ENCODE measurements around the gene UTS2R. TPM values are rescaled to one million over a fixed set of nuclear protein-coding genes. Genes with fewer than 3 reads are reported as not detected.

The UTS2R gene
- total RNA-seq, 2 donors from 2014 or later, result 0.40 TPM; not detected in 1

DNA sequence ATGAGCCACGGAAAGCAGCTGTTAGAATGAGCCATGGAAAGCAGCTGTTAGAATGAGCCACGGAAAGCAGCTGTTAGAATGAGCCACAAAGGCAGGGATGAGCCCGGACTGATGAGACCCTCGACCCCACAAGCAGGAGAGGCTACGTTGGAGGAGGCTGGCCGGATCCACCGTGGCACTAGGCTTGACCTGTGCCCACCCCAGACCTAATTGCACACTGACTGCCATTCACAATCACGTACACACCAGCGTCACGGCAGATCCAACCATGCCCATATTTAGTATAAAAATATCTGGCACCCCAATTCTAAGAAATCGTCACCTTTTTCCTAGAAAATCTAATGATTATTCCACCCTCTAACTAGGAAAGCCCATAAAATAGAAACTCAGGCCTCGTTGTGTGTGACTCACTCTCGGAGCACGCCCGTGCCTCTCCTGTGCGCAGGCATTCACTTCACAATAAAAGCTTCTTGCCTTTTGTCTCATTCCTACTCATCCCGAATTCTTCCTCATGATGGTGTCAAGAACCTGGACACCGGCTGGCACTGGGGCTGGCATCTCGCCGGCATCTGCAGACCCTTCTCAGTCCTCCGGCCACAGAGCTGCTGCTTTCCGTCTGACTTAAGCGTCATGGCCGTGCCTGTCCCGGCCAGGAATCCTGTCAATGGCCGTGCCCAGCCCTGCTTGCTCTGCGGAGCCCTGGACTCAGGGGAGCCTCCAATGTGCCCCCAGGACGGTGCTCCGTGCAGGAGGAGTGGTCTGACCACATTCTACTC is 32.5 kb upstream of the UTS2R start:
- H3K4me1 ChIP-seq (ENCODE audit: control insufficient read depth, insufficient read depth, low read length), result no peaks in the 10 kb centered on the region
- H3K4me3 Mint-ChIP-seq, result no peak overlapping the region
- peaks cover 21% of the 10 kb centered on the region for H3K9me3 Mint-ChIP-seq
- H3K36me3 ChIP-seq (ENCODE audit: control insufficient read depth, insufficient read depth, low read length), result no peaks in the 10 kb centered on the region
- no peak overlapping the region for H3K27ac Mint-ChIP-seq
- no peak overlapping the region for H3K4me3 ChIP-seq (ENCODE audit: low read length)
- H3K9ac ChIP-seq (ENCODE audit: extremely low read depth, low read length, poor library complexity, severe bottlenecking), result no peak overlapping the region
- peaks cover 35% of the 10 kb centered on the region for H3K27me3 ChIP-seq (ENCODE audit: control insufficient read depth, insufficient read depth, low read length, poor library complexity, severe bottlenecking)
- peaks cover 48% of the 10 kb centered on the region for H3K27me3 Mint-ChIP-seq (ENCODE audit: insufficient read depth)
- no peaks in the 10 kb centered on the region for H3K9me3 ChIP-seq (ENCODE audit: control insufficient read depth, low read length)
- TF ChIP-seq CTCF (conservative IDR thresholded peaks at IDR 0.05), result no peak
- DNase-seq, result no peak
- no peak overlapping the region for H3K27ac ChIP-seq (ENCODE audit: low read depth, low read length)
- H3K4me1 Mint-ChIP-seq, result peaks cover 4% of the 10 kb centered on the region
- 38 to 60% methylated on average over 20 to 29 of the region's 29 CpGs for WGBS, 2 experiments (ENCODE audit: insufficient coverage in 1 of 2, insufficient read length in 1 of 2)
- H3K36me3 Mint-ChIP-seq (ENCODE audit: low read depth), result peaks cover 2% of the 10 kb centered on the region

DNA sequence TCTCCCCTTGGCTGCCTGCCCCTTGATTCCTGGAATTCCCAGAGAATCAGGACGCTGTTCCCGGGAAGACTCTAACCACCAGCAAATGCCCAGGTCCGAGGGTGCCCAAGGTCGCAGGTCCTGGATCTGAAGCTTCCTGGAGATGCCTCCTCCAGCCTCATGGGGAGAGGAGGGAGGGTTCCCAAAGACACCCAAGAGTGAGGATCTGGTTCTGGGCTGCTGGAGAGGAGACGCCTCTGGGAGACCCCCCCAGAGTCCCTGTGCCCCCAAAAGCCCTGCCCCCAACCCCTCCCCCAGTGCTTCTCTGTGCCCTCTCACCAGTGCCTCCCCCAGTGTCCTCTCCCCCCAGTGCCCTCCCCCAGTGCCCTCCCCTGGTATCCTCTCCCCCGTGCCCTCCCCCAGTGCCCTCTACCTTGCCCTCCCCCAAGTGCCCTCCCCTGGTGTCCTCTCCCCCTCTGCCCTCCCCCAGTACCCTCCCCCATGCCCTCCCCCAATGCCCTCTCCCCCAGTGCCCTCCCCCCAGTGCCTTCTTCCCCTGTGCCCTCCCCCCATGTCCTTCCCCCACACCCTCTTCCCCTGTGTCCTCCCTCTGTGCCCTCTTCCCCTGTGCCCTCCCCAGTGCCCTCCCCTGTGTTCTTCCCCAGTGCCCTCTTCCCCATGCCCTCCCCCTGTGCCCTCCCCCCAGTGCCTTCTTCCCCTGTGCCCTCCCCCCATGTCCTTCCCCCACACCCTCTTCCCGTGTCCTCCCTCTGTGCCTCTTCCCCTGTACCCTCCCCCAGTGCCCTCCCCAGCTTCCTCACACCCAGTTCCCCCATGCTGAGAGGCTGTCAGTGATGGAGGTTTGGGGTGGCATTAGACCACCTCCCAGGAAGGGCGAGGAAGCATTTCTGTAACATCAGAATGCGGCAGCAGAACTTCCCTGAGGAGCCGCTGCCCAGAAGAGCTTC is 31.7 kb upstream of the UTS2R start:
- Histone ChIP-seq H3K36me3 (ENCODE audit: control insufficient read depth, insufficient read depth, low read length) (no peaks in the 10 kb centered on the region), H3K9me3 (ENCODE audit: control insufficient read depth, low read length) (no peaks in the 10 kb centered on the region), H3K27me3 (ENCODE audit: control insufficient read depth, insufficient read depth, low read length, poor library complexity, severe bottlenecking) (peaks cover 27% of the 10 kb centered on the region), H3K27ac (ENCODE audit: low read depth, low read length) (no peak overlapping the region), H3K4me3 (ENCODE audit: low read length) (no peak overlapping the region), H3K9ac (ENCODE audit: extremely low read depth, low read length, poor library complexity, severe bottlenecking) (no peak overlapping the region), H3K4me1 (ENCODE audit: control insufficient read depth, insufficient read depth, low read length) (no peaks in the 10 kb centered on the region)
- peaks cover 21% of the 10 kb centered on the region for H3K9me3 Mint-ChIP-seq
- peaks cover 39% of the 10 kb centered on the region for H3K27me3 Mint-ChIP-seq (ENCODE audit: insufficient read depth)
- DNase-seq, result no peak
- H3K27ac Mint-ChIP-seq, result no peak overlapping the region
- H3K4me1 Mint-ChIP-seq, result peaks cover 4% of the 10 kb centered on the region
- TF ChIP-seq CTCF (conservative IDR thresholded peaks at IDR 0.05), result no peak
- H3K4me3 Mint-ChIP-seq, result no peak overlapping the region
- 79 to 93% methylated on average over 7 to 8 of the region's 10 CpGs for WGBS, 2 experiments (ENCODE audit: insufficient coverage in 1 of 2, insufficient read length in 1 of 2)
- H3K36me3 Mint-ChIP-seq (ENCODE audit: low read depth), result peaks cover 2% of the 10 kb centered on the region

DNA sequence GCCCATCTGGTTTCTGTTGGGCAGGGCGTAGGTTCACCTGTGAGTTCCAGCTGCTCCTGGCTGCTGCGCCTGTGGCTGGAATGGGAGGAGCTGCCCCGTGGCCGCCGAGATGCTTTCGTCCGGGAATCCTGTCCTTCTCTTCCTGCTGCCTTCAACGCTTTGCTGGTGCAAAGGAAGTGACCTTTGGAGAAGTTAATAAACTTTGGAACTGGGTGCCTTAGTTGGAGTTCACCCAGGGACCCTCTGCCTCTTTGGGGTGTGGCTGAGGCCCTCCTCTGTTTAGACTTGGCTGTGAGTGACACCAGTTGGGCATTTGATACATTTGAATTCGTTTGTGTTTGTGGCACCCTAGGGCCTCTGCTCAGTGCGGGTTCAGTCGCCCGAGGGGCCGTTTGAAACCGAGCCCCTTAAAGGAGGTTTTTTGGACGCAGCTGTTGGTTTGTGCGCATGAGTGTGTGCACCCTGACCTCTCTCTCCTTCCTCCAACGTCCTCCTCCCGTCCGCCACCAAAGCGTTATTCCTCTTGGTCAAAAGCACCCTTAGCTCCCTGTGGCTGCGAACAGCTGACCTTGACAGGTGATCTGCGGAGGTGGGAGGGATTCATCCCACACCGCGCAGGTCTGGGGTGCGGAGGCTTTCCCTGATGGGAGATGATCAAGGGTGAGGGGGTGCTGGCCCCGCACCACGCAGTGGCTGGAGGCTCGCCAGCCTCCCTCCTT is 29.0 kb upstream of the UTS2R start:
- Histone ChIP-seq H3K36me3 (ENCODE audit: control insufficient read depth, insufficient read depth, low read length) (no peaks in the 10 kb centered on the region), H3K27ac (ENCODE audit: low read depth, low read length) (no peak overlapping the region), H3K27me3 (ENCODE audit: control insufficient read depth, insufficient read depth, low read length, poor library complexity, severe bottlenecking) (peaks cover 8% of the 10 kb centered on the region), H3K4me3 (ENCODE audit: low read length) (no peak overlapping the region), H3K4me1 (ENCODE audit: control insufficient read depth, insufficient read depth, low read length) (no peaks in the 10 kb centered on the region), H3K9me3 (ENCODE audit: control insufficient read depth, low read length) (no peaks in the 10 kb centered on the region), H3K9ac (ENCODE audit: extremely low read depth, low read length, poor library complexity, severe bottlenecking) (no peak overlapping the region)
- H3K36me3 Mint-ChIP-seq (ENCODE audit: low read depth), result peaks cover 2% of the 10 kb centered on the region
- TF ChIP-seq CTCF (conservative IDR thresholded peaks at IDR 0.05), result no peak
- no peak for DNase-seq
- peaks cover 7% of the 10 kb centered on the region for H3K4me1 Mint-ChIP-seq
- no peak overlapping the region for H3K27ac Mint-ChIP-seq
- 91 to 93% methylated on average over 16 to 28 of the region's 28 CpGs for WGBS, 2 experiments (ENCODE audit: insufficient coverage in 1 of 2, insufficient read length in 1 of 2)
- peaks cover 24% of the 10 kb centered on the region for H3K27me3 Mint-ChIP-seq (ENCODE audit: insufficient read depth)
- peaks cover 21% of the 10 kb centered on the region for H3K9me3 Mint-ChIP-seq
- no peak overlapping the region for H3K4me3 Mint-ChIP-seq
